HG03457 (cell line): ENCODE measurements around the gene RAB13.

Source experiments
- ATAC-seq: cut with Tn5 transposase; IDR thresholded peaks from one replicate; pipeline ENCODE4 v1.9.1; 2021; ENCODE audit warnings: moderate number of reproducible peaks; ENCODE audit not compliant: unreplicated experiment

Gene RAB13

DNA sequence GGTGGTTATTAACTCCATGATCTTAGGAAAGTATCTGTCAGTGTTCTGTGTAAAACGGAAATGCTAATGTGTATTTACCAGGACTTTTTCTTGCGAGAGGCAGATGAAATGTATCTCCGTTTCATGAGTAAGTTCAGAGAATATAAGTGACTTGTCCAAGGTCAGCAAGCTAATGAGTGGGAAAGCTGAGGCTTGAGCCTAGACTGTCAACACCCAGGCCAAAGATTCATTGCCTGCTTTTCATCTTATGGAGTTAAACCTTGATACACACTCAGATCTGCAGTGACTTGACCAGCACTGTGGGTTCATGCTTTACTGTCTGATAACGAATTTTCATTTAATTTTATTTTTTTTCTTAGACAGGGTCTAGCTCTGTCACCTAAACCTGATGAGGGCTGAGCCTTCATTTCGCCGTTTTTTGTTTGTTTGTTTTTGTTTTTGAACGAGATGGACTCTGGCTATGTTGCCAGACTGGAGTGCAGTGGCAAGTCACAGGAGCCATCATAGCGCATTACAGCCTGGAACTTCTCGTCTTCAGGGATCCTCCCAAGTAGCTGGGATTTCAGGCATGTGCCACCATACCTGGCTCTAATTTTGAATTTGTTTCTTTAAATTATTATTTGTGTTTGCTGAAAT is 7.7 kb downstream of the RAB13 start:
- ATAC-seq = no peak

GRCh38 chr1:153977250-153978240 is 8.6 kb downstream of the RAB13 start, which contains the start of gene JTB:
Gene JTB (minus strand): TSS chr1:153977674. CDS start chr1:153977252, 422 bp downstream.
- peak; percentile 62 for ATAC-seq

DNA sequence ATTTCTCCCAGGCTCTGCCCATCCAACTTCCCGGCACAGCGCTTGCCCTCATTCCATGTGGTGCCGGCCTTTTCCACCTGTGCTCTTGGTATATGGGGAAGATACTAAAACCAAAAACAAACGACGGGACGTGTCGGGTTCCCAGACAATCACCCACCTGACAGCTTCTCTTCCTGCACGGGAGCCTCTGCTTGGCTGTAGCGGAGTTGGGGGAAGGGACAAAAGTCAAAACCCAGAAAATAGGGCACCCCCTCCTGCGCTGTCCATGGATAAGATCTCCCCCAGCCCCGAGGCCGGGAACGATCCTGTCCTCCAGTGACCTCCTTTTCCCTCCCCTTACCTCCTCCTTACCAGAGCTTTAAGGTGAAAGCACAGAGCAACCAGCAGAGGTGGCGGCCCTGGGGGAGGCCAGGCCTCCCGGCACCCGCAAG is 9.3 kb downstream of the RAB13 start:
- no peak for ATAC-seq

DNA sequence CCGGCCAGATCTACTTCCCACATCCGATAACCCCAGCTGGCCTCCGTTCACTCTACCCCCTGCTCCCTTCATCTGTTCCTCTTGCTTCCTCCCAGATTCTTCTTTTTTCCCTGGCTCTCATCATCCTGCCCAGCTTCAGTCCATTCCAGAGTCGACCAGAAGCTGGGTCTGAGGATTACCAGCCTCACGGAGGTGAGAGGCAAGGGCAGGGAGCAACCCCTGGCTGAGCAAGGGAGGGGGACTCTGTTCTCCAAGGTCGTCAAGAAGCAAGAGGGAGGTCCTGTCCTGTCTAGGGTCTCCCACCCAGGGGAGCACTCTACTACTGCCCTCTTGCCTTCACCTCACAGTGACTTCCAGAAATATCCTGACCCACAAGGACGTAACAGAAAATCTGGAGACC is 12.6 kb downstream of the RAB13 start:
- ATAC-seq = no peak

GRCh38 chr1:153973071-153973470 is 13.1 kb downstream of the RAB13 start:
- no peak for ATAC-seq

- ATAC-seq = no peak
Measured at GRCh38 chr1:153970346-153970745, 15.8 kb downstream of the RAB13 start.

- ATAC-seq = no peak
Measured at GRCh38 chr1:153968972-153969371, 17.2 kb downstream of the RAB13 start.

GRCh38 chr1:153968408-153968807 is 17.7 kb downstream of the RAB13 start:
- ATAC-seq = no peak

DNA sequence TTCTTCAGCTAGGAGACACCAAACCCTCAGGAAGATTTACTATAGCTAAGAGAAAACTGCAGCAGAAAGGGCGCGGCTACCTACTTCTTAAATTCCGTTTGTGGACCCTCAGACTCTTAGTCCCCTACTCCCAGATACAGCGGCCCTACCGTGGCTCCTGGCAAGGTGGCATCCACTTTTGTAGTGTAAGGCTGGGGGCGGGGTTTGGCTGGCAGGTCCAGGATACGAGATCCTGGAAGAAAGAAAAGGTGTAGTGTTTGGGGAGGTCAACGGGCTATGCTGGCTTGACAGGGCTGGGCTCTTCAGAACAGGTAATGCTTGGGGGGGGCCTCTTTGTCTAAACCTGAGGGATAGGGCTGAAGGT is 18.2 kb downstream of the RAB13 start:
- ATAC-seq = no peak

DNA sequence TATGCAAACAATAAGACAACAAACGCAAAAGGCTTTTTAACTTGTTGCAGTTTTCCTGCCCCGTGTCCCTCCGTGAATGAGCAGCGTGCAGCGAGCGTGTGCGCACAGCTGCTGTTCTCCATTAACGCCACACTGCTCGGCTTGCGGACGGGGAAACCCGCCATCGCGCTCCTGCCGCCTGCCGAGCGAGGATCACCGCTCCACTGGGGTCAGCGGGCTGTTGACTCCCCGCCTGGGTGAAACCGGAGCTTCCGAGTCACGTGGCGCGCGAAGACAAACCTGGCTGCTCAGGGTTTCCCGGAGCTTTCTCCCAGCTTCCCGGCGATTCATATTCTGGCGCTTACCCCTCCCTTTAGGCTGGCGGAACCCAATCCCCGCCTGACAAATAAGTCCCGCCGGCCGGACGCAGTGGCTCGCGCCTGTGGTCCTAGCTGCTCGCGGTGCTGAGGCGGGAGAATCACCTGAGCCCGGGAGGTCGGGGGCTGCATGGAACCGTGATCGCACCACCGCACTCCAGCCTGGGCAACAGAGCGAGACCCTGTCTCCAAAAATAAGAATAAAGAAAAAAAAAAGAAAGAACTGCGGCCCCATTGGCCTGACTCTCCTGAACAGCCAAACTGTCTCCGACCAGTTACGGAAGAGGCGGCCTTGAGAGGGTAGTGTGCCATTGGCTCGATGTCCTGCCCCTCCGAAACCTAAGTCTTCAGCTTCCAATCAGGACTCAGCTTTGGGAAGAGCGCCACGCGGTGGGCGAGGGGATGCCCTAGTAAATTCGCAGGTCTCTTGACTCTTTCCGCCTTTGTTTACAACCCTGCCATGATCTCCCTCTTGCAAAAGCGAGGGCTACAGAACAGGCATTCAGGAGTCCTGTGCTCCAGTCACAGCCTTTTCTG is 18.8 kb downstream of the RAB13 start, which contains the start of gene CREB3L4:
Gene CREB3L4 (plus strand): TSS at position 796 of the 893 bp plus-strand sequence. CDS start 624 bp downstream, outside the sequence.
- peak; percentile 56 for ATAC-seq

GRCh38 chr1:153963850-153964331 is 22.2 kb downstream of the RAB13 start:
- no peak for ATAC-seq

- no peak for ATAC-seq
Measured at GRCh38 chr1:153963030-153963849, 22.9 kb downstream of the RAB13 start, which contains the start of gene SLC39A1. Gene SLC39A1 (minus strand): TSS chr1:153963537. CDS start chr1:153962715, 822 bp downstream.

GRCh38 chr1:153962088-153963029 is 23.8 kb downstream of the RAB13 start:
- no peak for ATAC-seq

DNA sequence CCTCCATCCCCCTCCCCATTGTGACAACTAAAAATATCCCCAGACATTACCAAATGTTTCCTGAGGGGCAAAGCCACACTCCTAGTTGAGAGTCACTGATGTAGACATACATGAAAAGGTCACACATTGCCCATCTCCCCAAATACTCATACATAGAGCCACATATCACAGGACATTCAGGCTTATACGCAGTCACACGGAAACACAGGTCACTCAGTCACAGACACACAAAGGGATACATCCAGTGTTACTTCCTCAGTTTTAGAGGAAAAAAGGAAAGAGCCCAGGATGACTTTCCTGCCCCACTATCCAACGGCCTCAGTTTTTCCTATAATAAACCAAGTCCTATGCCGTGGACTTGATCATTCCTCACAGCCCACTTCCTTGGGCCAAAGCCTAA is 24.7 kb downstream of the RAB13 start:
- ATAC-seq = no peak

- no peak for ATAC-seq
Measured at GRCh38 chr1:153960206-153960605, 25.9 kb downstream of the RAB13 start.

DNA sequence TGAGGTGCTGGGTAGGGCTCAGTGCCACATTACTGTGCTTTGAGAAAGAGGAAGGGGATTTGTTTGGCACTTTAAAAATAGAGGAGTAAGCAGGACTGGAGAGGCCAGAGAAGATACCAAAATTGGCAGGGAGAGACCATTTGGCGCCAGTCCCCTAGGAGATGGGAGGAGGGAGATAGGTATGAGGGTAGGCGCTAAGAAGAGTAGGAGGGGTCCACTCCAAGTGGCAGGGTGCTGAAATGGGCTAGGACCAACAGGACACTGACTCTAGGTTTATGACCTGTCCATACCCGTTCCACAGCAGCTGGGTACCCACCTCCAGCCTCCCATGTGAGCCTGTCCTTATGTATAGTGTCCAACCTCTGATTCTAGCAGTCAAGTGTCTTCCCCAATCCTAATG is 26.7 kb downstream of the RAB13 start:
- ATAC-seq = no peak

DNA sequence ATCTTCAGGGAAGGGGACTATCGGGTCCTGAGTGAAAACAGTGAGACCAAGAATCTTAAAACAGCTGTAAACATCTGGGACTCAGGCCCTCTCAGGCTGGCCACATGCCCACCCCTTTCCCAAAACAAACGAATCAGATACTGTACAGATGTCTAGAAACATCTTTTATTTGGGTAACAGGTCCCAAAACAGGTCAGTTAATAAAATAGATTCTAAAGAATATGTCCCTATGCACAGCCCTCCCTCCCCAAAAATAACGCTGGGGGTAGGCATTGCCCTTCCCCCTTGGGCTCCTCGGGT is 27.2 kb downstream of the RAB13 start:
- no peak for ATAC-seq

DNA sequence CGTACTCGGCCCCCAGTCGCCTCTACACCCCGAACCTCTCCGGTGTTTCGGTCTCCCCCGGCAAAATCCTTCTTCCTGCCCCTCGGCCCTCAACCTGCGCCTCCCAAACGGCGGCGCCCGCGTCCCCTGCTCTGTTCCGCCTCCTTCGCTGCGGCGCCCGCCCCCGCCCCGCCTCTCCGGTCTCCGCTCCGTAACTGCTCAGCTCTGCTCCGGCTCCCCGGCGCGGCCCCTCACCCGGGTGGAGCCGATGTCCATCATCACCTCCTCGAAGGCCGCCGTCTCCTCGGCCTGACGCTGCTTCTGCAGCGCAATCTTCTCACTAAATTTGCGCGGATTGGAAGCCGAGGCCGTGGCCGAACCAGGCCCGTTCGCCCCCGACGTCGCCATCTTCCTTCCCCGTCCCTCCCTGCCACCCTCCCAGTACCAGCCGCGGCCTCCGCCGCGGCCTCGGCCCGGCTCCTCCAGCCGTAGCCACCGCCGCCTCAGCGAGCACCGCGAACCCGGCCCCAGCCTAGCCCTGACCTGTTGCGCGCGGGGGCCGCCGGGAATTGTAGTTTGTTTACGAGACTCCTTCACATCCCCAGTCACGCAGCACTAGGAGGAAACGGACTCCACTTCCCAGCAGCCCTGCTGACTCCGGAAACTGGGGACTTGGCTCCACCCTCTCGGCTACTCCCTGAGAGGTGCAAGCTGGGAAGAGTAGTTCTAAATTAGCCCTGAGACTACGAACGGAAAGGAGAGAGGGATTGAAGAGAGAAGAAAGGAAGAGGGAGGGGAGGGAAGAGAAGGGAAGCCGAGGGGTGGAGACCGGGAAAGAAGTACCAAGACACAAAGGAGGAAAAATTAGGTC is 27.8 kb downstream of the RAB13 start, which contains the start of gene CRTC2:
Gene CRTC2 (minus strand): TSS at position 502 of the 850 bp plus-strand sequence. CDS start 115 bp downstream, at position 387.
- ATAC-seq = peak; percentile 58
